Measurements from ENCODE around the gene RAB9B.

DNA sequence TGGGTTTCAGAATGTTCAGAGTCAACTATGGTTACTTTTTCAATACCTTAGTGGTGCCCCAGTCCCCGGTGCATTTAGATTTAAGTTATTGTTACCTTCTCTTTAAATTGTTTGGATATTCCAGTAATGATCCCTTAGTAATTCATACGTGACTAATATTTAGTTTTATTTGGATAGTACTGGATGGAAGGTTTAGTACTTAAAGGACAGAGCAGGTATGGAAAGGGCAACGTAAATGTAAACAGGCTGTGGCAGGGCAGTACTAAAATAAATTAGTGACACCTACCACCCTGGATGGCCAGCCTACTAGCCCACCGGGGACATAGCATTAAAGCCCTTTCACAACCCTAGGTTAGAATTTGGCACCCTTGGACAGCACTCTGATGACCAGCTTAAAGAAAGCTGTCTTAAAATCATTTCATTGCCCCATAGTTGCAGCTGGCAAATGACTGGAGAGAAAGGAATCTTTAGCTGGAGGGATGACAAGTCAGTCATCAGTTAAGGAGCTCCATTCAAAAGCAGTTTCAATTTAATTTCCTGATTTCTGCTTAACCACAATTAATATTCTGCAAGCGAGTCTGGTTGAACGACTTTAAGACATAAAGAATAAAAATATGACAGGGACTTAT is 39.0 kb downstream of the RAB9B start:
- TF ChIP-seq, protein P1, sequence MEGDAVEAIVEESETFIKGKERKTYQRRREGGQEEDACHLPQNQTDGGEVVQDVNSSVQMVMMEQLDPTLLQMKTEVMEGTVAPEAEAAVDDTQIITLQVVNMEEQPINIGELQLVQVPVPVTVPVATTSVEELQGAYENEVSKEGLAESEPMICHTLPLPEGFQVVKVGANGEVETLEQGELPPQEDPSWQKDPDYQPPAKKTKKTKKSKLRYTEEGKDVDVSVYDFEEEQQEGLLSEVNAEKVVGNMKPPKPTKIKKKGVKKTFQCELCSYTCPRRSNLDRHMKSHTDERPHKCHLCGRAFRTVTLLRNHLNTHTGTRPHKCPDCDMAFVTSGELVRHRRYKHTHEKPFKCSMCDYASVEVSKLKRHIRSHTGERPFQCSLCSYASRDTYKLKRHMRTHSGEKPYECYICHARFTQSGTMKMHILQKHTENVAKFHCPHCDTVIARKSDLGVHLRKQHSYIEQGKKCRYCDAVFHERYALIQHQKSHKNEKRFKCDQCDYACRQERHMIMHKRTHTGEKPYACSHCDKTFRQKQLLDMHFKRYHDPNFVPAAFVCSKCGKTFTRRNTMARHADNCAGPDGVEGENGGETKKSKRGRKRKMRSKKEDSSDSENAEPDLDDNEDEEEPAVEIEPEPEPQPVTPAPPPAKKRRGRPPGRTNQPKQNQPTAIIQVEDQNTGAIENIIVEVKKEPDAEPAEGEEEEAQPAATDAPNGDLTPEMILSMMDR (optimal IDR thresholded peaks at IDR 0.05 in 1 of 3, IDR thresholded peaks at IDR 0.05 in 1 of 3, conservative IDR thresholded peaks at IDR 0.05 in 1 of 3; ENCODE audit: extremely low read depth in 1 of 3, insufficient read depth in 2 of 3, low read length in 3 of 3), result no peak
- no peak for TF ChIP-seq EZH2 (IDR thresholded peaks at IDR 0.05; ENCODE audit: low read length)
